ENCODE results near the gene SNRK.

DNA sequence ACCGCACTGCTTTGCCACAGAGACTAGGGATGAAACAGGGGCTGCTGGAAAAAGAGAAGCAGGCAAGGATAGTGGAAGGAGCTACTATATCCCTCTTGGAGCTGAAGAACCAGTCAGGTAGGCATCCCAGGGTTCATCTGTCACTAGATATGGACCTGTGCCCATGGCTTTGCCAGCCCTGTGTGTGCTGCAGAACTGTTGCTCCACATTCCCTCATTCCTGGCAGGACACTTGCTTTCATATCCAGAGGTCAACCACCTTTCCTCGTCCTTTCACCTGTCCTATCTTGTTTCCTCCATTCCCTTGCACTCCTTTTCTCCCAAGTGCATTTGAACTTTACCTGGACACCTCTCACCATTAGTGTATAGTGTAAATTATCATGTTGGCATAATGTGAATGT lies 12.0 kb downstream of the SNRK start:
- TF ChIP-seq TAF1 (IDR thresholded peaks at IDR 0.05; ENCODE audit: low read depth, low read length) (no peak), POLR2A (IDR thresholded peaks at IDR 0.05; ENCODE audit: low read depth, low read length) (no peak), POLR2AphosphoS5 (IDR thresholded peaks at IDR 0.05; ENCODE audit: low read depth, low read length) (no peak), SPI1 (IDR thresholded peaks at IDR 0.05; ENCODE audit: low read depth, low read length) (no peak), PAX5 (IDR thresholded peaks at IDR 0.05; ENCODE audit: insufficient read depth, low read length, severe bottlenecking) (no peak)
